HEK293T (cell line): ENCODE measurements around the gene P2RY10.
"Not testable (repeated sequence)": the region's sequence is repeated elsewhere in the genome, so short reads cannot be mapped to it uniquely, and the experiment has no call there.

ENCODE experiments used
- CTCF ChIA-PET: fragments of 350-600 bp; formaldehyde crosslinking; extraction: SDS; loops from one replicate; lab custom pipeline; 2021; ENCODE audit warnings: antibody characterized with exemption, inconsistent platforms; lab: Yijun Ruan, JAX
- POLR2A ChIA-PET: fragments of 350-600 bp; formaldehyde crosslinking; extraction: SDS; loops from one replicate; lab custom pipeline; 2020; ENCODE audit warnings: antibody characterized with exemption, inconsistent platforms; lab: Yijun Ruan, JAX
- DNase-seq: peaks from one replicate; pipeline ENCODE4 v3.0.0; 2012; ENCODE audit warnings: mixed read lengths; ENCODE audit errors: extremely low spot score
- ARNT ChIP-seq: fragments of 450-650 bp; IDR thresholded peaks from 2 replicates; pipeline ENCODE4 v1.6.1; 2017; ENCODE audit warnings: mild to moderate bottlenecking
- BHLHE40 ChIP-seq: fragments of 450-650 bp; IDR thresholded peaks from 2 replicates; pipeline ENCODE4 v1.6.1; 2016; ENCODE audit warnings: mild to moderate bottlenecking, moderate library complexity, borderline replicate concordance
- CTBP1 ChIP-seq: fragments of 450-650 bp; IDR thresholded peaks from 2 replicates; pipeline ENCODE4 v1.6.1; 2016; ENCODE audit warnings: borderline replicate concordance
- ELF4 ChIP-seq: fragments of 450-650 bp; IDR thresholded peaks from 2 replicates; pipeline ENCODE4 v1.6.1; 2017; ENCODE audit warnings: antibody characterized with exemption
- FOXA1 ChIP-seq: fragments of 450-650 bp; IDR thresholded peaks from 2 replicates; pipeline ENCODE4 v1.6.1; 2016; ENCODE audit warnings: mild to moderate bottlenecking
- FOXK2 ChIP-seq: fragments of 450-650 bp; IDR thresholded peaks from 2 replicates; pipeline ENCODE4 v1.6.1; 2016; ENCODE audit warnings: mild to moderate bottlenecking
- FOXM1 ChIP-seq: fragments of 450-650 bp; IDR thresholded peaks from 2 replicates; pipeline ENCODE4 v1.6.1; 2017; ENCODE audit warnings: mild to moderate bottlenecking, borderline replicate concordance
- HDGF ChIP-seq: fragments of 450-650 bp; IDR thresholded peaks from 2 replicates; pipeline ENCODE4 v1.6.1; 2017; ENCODE audit warnings: antibody characterized with exemption, borderline replicate concordance
- L3MBTL2 ChIP-seq: fragments of 450-650 bp; conservative IDR thresholded peaks from 2 replicates; pipeline ENCODE4 v1.6.1; 2016; ENCODE audit warnings: mild to moderate bottlenecking
- LEF1 ChIP-seq: fragments of 450-650 bp; IDR thresholded peaks from 2 replicates; pipeline ENCODE4 v1.6.1; 2017; ENCODE audit warnings: mild to moderate bottlenecking, borderline replicate concordance
- NFRKB ChIP-seq: fragments of 450-650 bp; IDR thresholded peaks from 2 replicates; pipeline ENCODE4 v1.6.1; 2016; ENCODE audit warnings: mild to moderate bottlenecking, moderate library complexity
- PKNOX1 ChIP-seq: fragments of 450-650 bp; IDR thresholded peaks from 2 replicates; pipeline ENCODE4 v1.6.1; 2016
- SP1 ChIP-seq: fragments of 450-650 bp; IDR thresholded peaks from 2 replicates; pipeline ENCODE4 v1.6.1; 2017
- SUZ12 ChIP-seq: fragments of 450-650 bp; IDR thresholded peaks from 2 replicates; pipeline ENCODE4 v1.6.1; 2016; ENCODE audit warnings: mild to moderate bottlenecking
- TARDBP ChIP-seq: fragments of 450-650 bp; IDR thresholded peaks from 2 replicates; pipeline ENCODE4 v1.6.1; 2016
- ZNF384 ChIP-seq: fragments of 450-650 bp; IDR thresholded peaks from 2 replicates; pipeline ENCODE4 v1.6.1; 2016

P2RY10 gene

GRCh38 chrX:78964598-78964997 lies 19.4 kb downstream of the P2RY10 start:
- TF ChIP-seq BHLHE40, result no peak
- no peak for TF ChIP-seq TARDBP
- no peak for TF ChIP-seq SP1
- TF ChIP-seq FOXM1, result no peak
- no peak for TF ChIP-seq ARNT
- no peak for TF ChIP-seq CTBP1
- TF ChIP-seq HDGF, result no peak
- no peak for TF ChIP-seq L3MBTL2
- TF ChIP-seq NFRKB, result no peak
- no peak for TF ChIP-seq LEF1
- TF ChIP-seq ZNF384, result no peak
- TF ChIP-seq SUZ12, result no peak
- no peak for TF ChIP-seq PKNOX1
- CTCF ChIA-PET, result no interaction called here
- DNase-seq, result no peak
- POLR2A ChIA-PET, result no interaction called here

- DNase-seq, result no peak
- CTCF ChIA-PET, result no interaction called here
- POLR2A ChIA-PET, result no interaction called here
- TF ChIP-seq ZNF384 (no peak), NFRKB (no peak), BHLHE40 (no peak), CTBP1 (no peak), FOXM1 (no peak), FOXA1 (no peak)
Measured at GRCh38 chrX:78979789-78980464, 34.7 kb downstream of the P2RY10 start.

- POLR2A ChIA-PET, result no interaction called here
- TF ChIP-seq SUZ12, result no peak
- TF ChIP-seq FOXK2, result no peak
- TF ChIP-seq ELF4, result no peak
- no peak for TF ChIP-seq ZNF384
- no peak for TF ChIP-seq PKNOX1
- no peak for TF ChIP-seq CTBP1
- TF ChIP-seq FOXA1, result no peak
- no peak for TF ChIP-seq TARDBP
- DNase-seq, result no peak
- CTCF ChIA-PET, result no interaction called here
Measured at GRCh38 chrX:78989349-78989748, 44.2 kb downstream of the P2RY10 start.

DNA sequence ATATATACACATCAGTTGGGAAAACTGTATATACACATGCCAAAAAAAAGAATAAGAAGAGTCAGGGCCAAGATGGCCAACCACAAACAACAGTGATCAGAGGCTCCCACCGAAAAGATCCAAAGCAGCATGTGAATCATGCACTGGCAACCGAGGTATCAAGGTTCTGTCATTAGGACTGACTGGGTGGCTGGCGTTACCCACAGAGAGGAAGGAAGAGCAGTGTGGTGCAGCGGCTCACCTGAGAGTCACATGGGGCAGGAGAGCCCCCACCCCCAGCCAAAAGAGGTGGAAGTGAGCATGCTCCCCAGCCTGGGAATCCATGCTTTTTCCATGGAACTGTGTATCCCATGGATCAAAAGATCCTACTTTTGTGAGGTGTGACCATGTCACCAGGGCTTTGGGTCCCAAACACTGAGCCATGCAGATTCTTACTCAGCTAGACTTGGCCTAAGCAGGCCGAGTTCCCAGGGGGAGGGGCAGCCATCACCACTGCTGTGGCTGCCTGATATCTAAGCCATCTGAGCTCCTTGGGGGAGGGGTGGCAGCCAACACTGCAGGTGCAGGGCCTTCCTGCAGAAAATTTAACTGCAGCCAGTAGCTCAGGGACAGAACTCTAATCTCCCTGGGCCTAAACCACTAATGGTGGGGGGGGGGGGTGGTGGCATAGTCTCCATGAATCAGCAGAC lies 52.8 kb downstream of the P2RY10 start:
- no peak for DNase-seq
- CTCF ChIA-PET, result no interaction called here
- TF ChIP-seq L3MBTL2, result no peak
- no peak for TF ChIP-seq TARDBP
- TF ChIP-seq FOXA1, result no peak
- TF ChIP-seq FOXM1, result no peak
- TF ChIP-seq ARNT, result no peak
- no peak for TF ChIP-seq NFRKB
- no peak for TF ChIP-seq FOXK2
- TF ChIP-seq SP1, result no peak
- TF ChIP-seq CTBP1, result no peak
- TF ChIP-seq SUZ12, result no peak
- TF ChIP-seq LEF1, result no peak
- no peak for TF ChIP-seq HDGF
- no peak for TF ChIP-seq PKNOX1
- TF ChIP-seq ELF4, result no peak
- no peak for TF ChIP-seq ZNF384
- TF ChIP-seq BHLHE40, result no peak
- POLR2A ChIA-PET, result no interaction called here

- POLR2A ChIA-PET, DNase-seq, CTCF ChIA-PET: not testable (repeated sequence)
Measured at GRCh38 chrX:79007540-79007939, 62.3 kb downstream of the P2RY10 start.
